Mesenchymal stem cell (in vitro differentiated cells and primary cell): Measurements from ENCODE around the gene CAMTA1.

Experiments
- DNase-seq: peaks from one replicate; pipeline ENCODE4 v3.0.0-alpha.2; 2013
- H2AFZ ChIP-seq: one replicate; pipeline ENCODE4 v1.6.1; 2013; ENCODE audit warnings: low read depth, mild to moderate bottlenecking, control low read depth, inconsistent platforms, low read length, moderate library complexity
- H2AK5ac ChIP-seq: 2 replicates; pipeline ENCODE4 v1.6.1; 2013; ENCODE audit warnings: low read length, moderate library complexity, mild to moderate bottlenecking, inconsistent platforms; ENCODE audit not compliant: severe bottlenecking
- H2BK120ac ChIP-seq: one replicate; pipeline ENCODE4 v1.6.1; 2013; ENCODE audit warnings: low read depth, mild to moderate bottlenecking, inconsistent platforms, low read length, moderate library complexity
- H2BK12ac ChIP-seq, 2 experiments: one replicate each; pipeline ENCODE4 v1.6.1; 2013; ENCODE audit warnings: inconsistent platforms in 2 of 2, low read length in 2 of 2, mild to moderate bottlenecking in 2 of 2, moderate library complexity in 2 of 2, control low read depth in 1 of 2
- H2BK15ac ChIP-seq: one replicate; pipeline ENCODE4 v1.6.1; 2013; ENCODE audit warnings: mild to moderate bottlenecking, low read depth, inconsistent platforms; ENCODE audit not compliant: poor library complexity, severe bottlenecking
- H2BK5ac ChIP-seq: 2 replicates; pipeline ENCODE4 v1.6.1; 2013; ENCODE audit warnings: low read depth, mild to moderate bottlenecking, low read length, control low read depth, inconsistent platforms; ENCODE audit not compliant: poor library complexity, severe bottlenecking
- H3K14ac ChIP-seq, 2 experiments: one replicate each; pipeline ENCODE4 v1.6.1; 2013; ENCODE audit warnings: inconsistent platforms in 2 of 2, low read length in 2 of 2, control low read depth in 1 of 2, mild to moderate bottlenecking in 1 of 2, moderate library complexity in 1 of 2
- H3K18ac ChIP-seq, 2 experiments: one replicate each; pipeline ENCODE4 v1.6.1; 2013; ENCODE audit warnings: inconsistent platforms in 2 of 2, low read length in 2 of 2, control low read depth in 1 of 2, low read depth in 1 of 2, mild to moderate bottlenecking in 1 of 2
- H3K23ac ChIP-seq, 2 experiments: one replicate each; pipeline ENCODE4 v1.6.1; 2013; ENCODE audit warnings: inconsistent platforms in 2 of 2, low read length in 2 of 2, mild to moderate bottlenecking in 2 of 2, moderate library complexity in 2 of 2, control low read depth in 1 of 2
- H3K27ac ChIP-seq: 2 replicates; pipeline ENCODE4 v1.5.1; 2013; ENCODE audit warnings: mild to moderate bottlenecking, moderate library complexity, low read length, control low read depth, inconsistent platforms; ENCODE audit not compliant: poor library complexity, severe bottlenecking
- H3K27me3 ChIP-seq, 2 experiments: 2 replicates each; pipeline versions ENCODE4 v1.6.1 to v1.7.0; 2013; ENCODE audit warnings: low read length in 2 of 2, mild to moderate bottlenecking in 2 of 2, moderate library complexity in 2 of 2, control low read depth in 1 of 2, inconsistent platforms in 1 of 2; ENCODE audit not compliant: control insufficient read depth in 1 of 2, insufficient read depth in 1 of 2
- H3K36me3 ChIP-seq, 2 experiments: 2 replicates each; pipeline versions ENCODE4 v1.6.1 to v1.7.0; 2013; ENCODE audit warnings: low read length in 2 of 2, control low read depth in 1 of 2, inconsistent platforms in 1 of 2, low read depth in 1 of 2, mild to moderate bottlenecking in 1 of 2; ENCODE audit not compliant: insufficient read depth in 2 of 2, control insufficient read depth in 1 of 2
- H3K4ac ChIP-seq, 2 experiments: one replicate each; pipeline ENCODE4 v1.6.1; 2013; ENCODE audit warnings: inconsistent platforms in 2 of 2, low read length in 2 of 2, mild to moderate bottlenecking in 2 of 2, moderate library complexity in 2 of 2, control low read depth in 1 of 2, low read depth in 1 of 2
- H3K4me1 ChIP-seq: 2 replicates; pipeline ENCODE4 v1.6.1; 2013; ENCODE audit warnings: low read depth, low read length, control low read depth; ENCODE audit not compliant: control insufficient read depth, insufficient read depth
- H3K4me2 ChIP-seq: 2 replicates; pipeline ENCODE4 v1.6.1; 2013; ENCODE audit warnings: low read length, mild to moderate bottlenecking, inconsistent platforms; ENCODE audit not compliant: poor library complexity, severe bottlenecking
- H3K4me3 ChIP-seq, 2 experiments: 2 replicates each; pipeline versions ENCODE4 v1.5.1 to v1.7.0; 2013; ENCODE audit warnings: low read length in 2 of 2, mild to moderate bottlenecking in 2 of 2, control low read depth in 1 of 2, low read depth in 1 of 2; ENCODE audit not compliant: insufficient read depth in 1 of 2
- H3K79me1 ChIP-seq: replicated peaks from 2 replicates; pipeline ENCODE4 v1.6.1; 2013; ENCODE audit warnings: mild to moderate bottlenecking, control low read depth, low read length, inconsistent platforms; ENCODE audit not compliant: poor library complexity, severe bottlenecking
- H3K9ac ChIP-seq: 2 replicates; pipeline ENCODE4 v1.7.0; 2013; ENCODE audit warnings: mild to moderate bottlenecking, low read length, moderate library complexity
- H3K9me3 ChIP-seq: 2 replicates; pipeline ENCODE4 v1.7.0; 2013; ENCODE audit warnings: mild to moderate bottlenecking, low read length; ENCODE audit not compliant: control insufficient read depth
- H4K8ac ChIP-seq: one replicate; pipeline ENCODE4 v1.6.1; 2013; ENCODE audit warnings: inconsistent platforms, mild to moderate bottlenecking, low read length, moderate library complexity
- H4K91ac ChIP-seq: one replicate; pipeline ENCODE4 v1.6.1; 2013; ENCODE audit warnings: mild to moderate bottlenecking, low read length, inconsistent platforms
- WGBS: methylation state at CpG from one replicate; pipeline ENCODE4 v1.1.7; 2013; ENCODE audit warnings: mixed read lengths; 5-methylcytosine and 5-hydroxymethylcytosine counted together

Gene CAMTA1

GRCh38 chr1:7294636-7295035, 509.4 kb downstream of the CAMTA1 start:
- H3K4me1 ChIP-seq: peaks cover 19% of the 10 kb centered on the region
- peak overlapping the region; percentile 9 for H4K91ac ChIP-seq
- no peak overlapping the region for H4K8ac ChIP-seq
- no peak overlapping the region for H3K27ac ChIP-seq
- H3K23ac ChIP-seq: no peak overlapping the region
- H3K4me2 ChIP-seq: no peak overlapping the region
- H3K18ac ChIP-seq: peak overlapping the region in 1 of 2 experiments; percentile 67
- peaks cover 1% of the 10 kb centered on the region for H3K79me1 ChIP-seq
- no peak overlapping the region for H3K4me3 ChIP-seq
- H2BK5ac ChIP-seq: no peak overlapping the region
- no peak overlapping the region for H3K9ac ChIP-seq
- H3K14ac ChIP-seq: peak overlapping the region in 1 of 2 experiments; percentile 44
- peak overlapping the region in 1 of 2 experiments; percentile 74 for H2BK12ac ChIP-seq
- peaks cover 9% of the 10 kb centered on the region for H3K9me3 ChIP-seq
- H2BK120ac ChIP-seq: no peak overlapping the region
- no peak overlapping the region for H2AFZ ChIP-seq
- peaks cover 0 to 3% of the 10 kb centered on the region in 2 experiments for H3K36me3 ChIP-seq
- peak overlapping the region; percentile 25 for H2AK5ac ChIP-seq
- no peaks in the 10 kb centered on the region for H3K27me3 ChIP-seq
- no peak for DNase-seq
- no peak overlapping the region for H3K4ac ChIP-seq
- no peak overlapping the region for H2BK15ac ChIP-seq
- WGBS: 97% methylated on average over 7 of the region's 7 CpGs

- H4K91ac ChIP-seq: no peak overlapping the region
- no peak overlapping the region for H3K4me2 ChIP-seq
- H3K23ac ChIP-seq: no peak overlapping the region
- H3K4me3 ChIP-seq: no peak overlapping the region
- H3K36me3 ChIP-seq: peaks cover 0 to 3% of the 10 kb centered on the region in 2 experiments
- no peak overlapping the region for H3K27ac ChIP-seq
- no peak overlapping the region for H3K14ac ChIP-seq
- no peak for DNase-seq
- H3K79me1 ChIP-seq: peaks cover 1% of the 10 kb centered on the region
- H3K18ac ChIP-seq: no peak overlapping the region
- no peak overlapping the region for H3K4ac ChIP-seq
- no peak overlapping the region for H4K8ac ChIP-seq
- H3K9ac ChIP-seq: no peak overlapping the region
- WGBS: 95% methylated on average over 6 of the region's 6 CpGs
- H3K9me3 ChIP-seq: peaks cover 9% of the 10 kb centered on the region
- peak overlapping the region; percentile 23 to 91 for H2BK12ac ChIP-seq
- H2BK120ac ChIP-seq: no peak overlapping the region
- no peaks in the 10 kb centered on the region for H3K27me3 ChIP-seq
- H2AK5ac ChIP-seq: no peak overlapping the region
- no peak overlapping the region for H2BK15ac ChIP-seq
- peaks cover 26% of the 10 kb centered on the region for H3K4me1 ChIP-seq
- no peak overlapping the region for H2BK5ac ChIP-seq
- H2AFZ ChIP-seq: no peak overlapping the region
These were observed 510.7 kb downstream of the CAMTA1 start for GRCh38 chr1:7295946-7296345.

DNA sequence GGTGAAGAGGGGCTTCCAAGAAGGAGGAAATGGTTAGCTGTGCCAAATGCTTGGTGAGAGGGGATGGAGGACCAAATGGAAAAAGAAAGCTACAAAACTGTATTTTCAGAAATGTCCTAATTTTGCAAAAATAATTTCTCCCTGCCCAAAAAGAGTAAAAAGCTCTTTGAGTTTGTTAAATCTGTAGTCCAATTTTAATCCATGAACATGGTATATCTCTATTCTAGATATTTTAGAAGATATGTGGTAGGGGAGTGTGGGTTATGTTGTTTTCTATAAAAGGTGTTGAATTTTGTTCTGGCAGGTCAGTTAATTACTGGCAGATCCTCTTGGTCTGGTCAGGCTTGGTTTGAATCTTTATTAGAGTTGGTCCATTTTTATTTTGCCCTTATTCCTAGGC, 511.7 kb downstream of the CAMTA1 start:
- H4K91ac ChIP-seq: no peak overlapping the region
- peak overlapping the region; percentile 34 for H2BK15ac ChIP-seq
- H3K18ac ChIP-seq: peak overlapping the region in 1 of 2 experiments; percentile 77
- no peak overlapping the region for H3K23ac ChIP-seq
- peak overlapping the region; percentile 32 for H4K8ac ChIP-seq
- H3K79me1 ChIP-seq: peaks cover 1% of the 10 kb centered on the region
- no peak overlapping the region for H3K4me2 ChIP-seq
- H3K4ac ChIP-seq: peak overlapping the region in 1 of 2 experiments; percentile 75
- H2AFZ ChIP-seq: no peak overlapping the region
- peaks cover 9% of the 10 kb centered on the region for H3K9me3 ChIP-seq
- peaks cover 28% of the 10 kb centered on the region for H3K4me1 ChIP-seq
- H3K27ac ChIP-seq: no peak overlapping the region
- DNase-seq: no peak
- H2BK12ac ChIP-seq: peak overlapping the region; percentile 6 to 28
- peak overlapping the region; percentile 99 for H2AK5ac ChIP-seq
- no peak overlapping the region for H3K4me3 ChIP-seq
- H3K27me3 ChIP-seq: no peaks in the 10 kb centered on the region
- no peak overlapping the region for H2BK120ac ChIP-seq
- H2BK5ac ChIP-seq: no peak overlapping the region
- H3K36me3 ChIP-seq: peaks cover 0 to 3% of the 10 kb centered on the region in 2 experiments
- no peak overlapping the region for H3K14ac ChIP-seq
- H3K9ac ChIP-seq: no peak overlapping the region

- no peak overlapping the region for H2AFZ ChIP-seq
- H3K23ac ChIP-seq: no peak overlapping the region
- peak overlapping the region in 1 of 2 experiments; percentile 53 for H3K4me3 ChIP-seq
- H3K4ac ChIP-seq: peak overlapping the region in 1 of 2 experiments; percentile 82
- H4K8ac ChIP-seq: peak overlapping the region; percentile 21
- WGBS: 61% methylated on average over 4 of the region's 4 CpGs
- peak overlapping the region; percentile 69 to 86 for H3K18ac ChIP-seq
- peak overlapping the region; percentile 14 for H2AK5ac ChIP-seq
- peaks cover 9% of the 10 kb centered on the region for H3K9me3 ChIP-seq
- no peaks in the 10 kb centered on the region for H3K27me3 ChIP-seq
- peak overlapping the region; percentile 99 for H3K27ac ChIP-seq
- H4K91ac ChIP-seq: no peak overlapping the region
- H2BK12ac ChIP-seq: peak overlapping the region; percentile 29 to 84
- H3K14ac ChIP-seq: no peak overlapping the region
- DNase-seq: no peak
- peak overlapping the region; percentile 67 for H2BK5ac ChIP-seq
- no peaks in the 10 kb centered on the region for H3K36me3 ChIP-seq
- H3K9ac ChIP-seq: peak overlapping the region; percentile 82
- H3K4me1 ChIP-seq: peaks cover 32% of the 10 kb centered on the region
- H2BK120ac ChIP-seq: peak overlapping the region; percentile 40
- H3K79me1 ChIP-seq: peaks cover 1% of the 10 kb centered on the region
- no peak overlapping the region for H3K4me2 ChIP-seq
- peak overlapping the region; percentile 2 for H2BK15ac ChIP-seq
These were observed 512.9 kb downstream of the CAMTA1 start for GRCh38 chr1:7298145-7298544.
